C4-2B (cell line): Measurements from ENCODE around the gene C16orf95.

ENCODE experiments used
- ZFX ChIP-seq: fragments of 450-650 bp; IDR thresholded peaks from 2 replicates; pipeline ENCODE4 v1.6.1; 2017
- TF ChIP-seq, protein P1 (sequence below): fragments of 450-650 bp; conservative IDR thresholded peaks from 2 replicates; pipeline ENCODE4 v1.5.1; 2017; ENCODE audit warnings: mild to moderate bottlenecking

DNA sequence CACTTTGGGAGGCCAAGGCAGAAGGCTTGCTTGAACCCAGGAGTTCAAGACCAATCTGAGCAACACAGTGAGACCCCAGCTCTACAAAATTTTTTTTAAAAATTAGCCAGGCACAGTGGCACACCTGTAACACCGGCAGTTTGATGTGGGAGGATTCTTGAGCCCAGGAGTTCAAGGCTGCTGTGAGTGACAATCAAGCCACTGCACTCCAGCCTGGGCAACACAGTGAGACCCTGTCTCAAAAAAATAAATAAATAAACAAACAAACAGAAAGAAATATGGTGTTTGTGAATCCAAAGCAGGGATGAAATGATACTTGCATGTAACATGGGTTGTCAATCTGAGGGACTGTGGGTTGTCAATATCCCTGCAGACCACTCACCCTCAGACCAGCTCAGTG, 49.7 kb upstream of the C16orf95 start:
- TF ChIP-seq, protein P1, sequence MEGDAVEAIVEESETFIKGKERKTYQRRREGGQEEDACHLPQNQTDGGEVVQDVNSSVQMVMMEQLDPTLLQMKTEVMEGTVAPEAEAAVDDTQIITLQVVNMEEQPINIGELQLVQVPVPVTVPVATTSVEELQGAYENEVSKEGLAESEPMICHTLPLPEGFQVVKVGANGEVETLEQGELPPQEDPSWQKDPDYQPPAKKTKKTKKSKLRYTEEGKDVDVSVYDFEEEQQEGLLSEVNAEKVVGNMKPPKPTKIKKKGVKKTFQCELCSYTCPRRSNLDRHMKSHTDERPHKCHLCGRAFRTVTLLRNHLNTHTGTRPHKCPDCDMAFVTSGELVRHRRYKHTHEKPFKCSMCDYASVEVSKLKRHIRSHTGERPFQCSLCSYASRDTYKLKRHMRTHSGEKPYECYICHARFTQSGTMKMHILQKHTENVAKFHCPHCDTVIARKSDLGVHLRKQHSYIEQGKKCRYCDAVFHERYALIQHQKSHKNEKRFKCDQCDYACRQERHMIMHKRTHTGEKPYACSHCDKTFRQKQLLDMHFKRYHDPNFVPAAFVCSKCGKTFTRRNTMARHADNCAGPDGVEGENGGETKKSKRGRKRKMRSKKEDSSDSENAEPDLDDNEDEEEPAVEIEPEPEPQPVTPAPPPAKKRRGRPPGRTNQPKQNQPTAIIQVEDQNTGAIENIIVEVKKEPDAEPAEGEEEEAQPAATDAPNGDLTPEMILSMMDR, result no peak
- TF ChIP-seq ZFX, result no peak
